ENCODE measurements around the gene XPO6. TPM values are rescaled to one million over a fixed set of nuclear protein-coding genes. Genes with fewer than 3 reads are reported as not detected.

XPO6 gene
- total RNA-seq, 1 experiment from 2014 or later: 112 TPM

DNA sequence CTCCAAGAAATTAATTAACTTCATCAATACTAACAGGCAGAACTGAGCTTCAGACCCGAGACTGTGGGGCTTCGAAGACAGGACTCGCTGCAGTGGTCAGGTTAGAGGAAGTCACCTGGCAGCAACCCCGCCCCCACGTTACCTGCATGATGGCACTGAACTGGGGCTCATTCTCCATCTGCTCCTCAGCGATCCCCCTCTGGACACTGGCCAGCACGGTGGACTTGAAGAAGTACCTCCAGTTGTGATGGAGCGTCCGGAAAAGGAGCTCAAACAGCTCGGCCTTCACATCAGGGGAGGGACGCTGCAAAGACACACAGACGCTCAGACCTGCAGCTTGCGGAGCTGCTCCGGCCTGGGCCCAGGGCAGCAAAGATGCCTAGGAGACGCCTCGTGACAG is 107.4 kb downstream of the XPO6 start:
- TF ChIP-seq, protein P1, sequence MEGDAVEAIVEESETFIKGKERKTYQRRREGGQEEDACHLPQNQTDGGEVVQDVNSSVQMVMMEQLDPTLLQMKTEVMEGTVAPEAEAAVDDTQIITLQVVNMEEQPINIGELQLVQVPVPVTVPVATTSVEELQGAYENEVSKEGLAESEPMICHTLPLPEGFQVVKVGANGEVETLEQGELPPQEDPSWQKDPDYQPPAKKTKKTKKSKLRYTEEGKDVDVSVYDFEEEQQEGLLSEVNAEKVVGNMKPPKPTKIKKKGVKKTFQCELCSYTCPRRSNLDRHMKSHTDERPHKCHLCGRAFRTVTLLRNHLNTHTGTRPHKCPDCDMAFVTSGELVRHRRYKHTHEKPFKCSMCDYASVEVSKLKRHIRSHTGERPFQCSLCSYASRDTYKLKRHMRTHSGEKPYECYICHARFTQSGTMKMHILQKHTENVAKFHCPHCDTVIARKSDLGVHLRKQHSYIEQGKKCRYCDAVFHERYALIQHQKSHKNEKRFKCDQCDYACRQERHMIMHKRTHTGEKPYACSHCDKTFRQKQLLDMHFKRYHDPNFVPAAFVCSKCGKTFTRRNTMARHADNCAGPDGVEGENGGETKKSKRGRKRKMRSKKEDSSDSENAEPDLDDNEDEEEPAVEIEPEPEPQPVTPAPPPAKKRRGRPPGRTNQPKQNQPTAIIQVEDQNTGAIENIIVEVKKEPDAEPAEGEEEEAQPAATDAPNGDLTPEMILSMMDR (IDR thresholded peaks at IDR 0.05; ENCODE audit: insufficient read depth in 1 of 2, low read depth in 1 of 2, low read length in 1 of 2, severe bottlenecking in 1 of 2, unreplicated experiment in 1 of 2): no peak
- intact Hi-C loops (cut with micrococcal nuclease; ENCODE audit: unreplicated experiment): no loop called here
- Mint-ChIP-seq H3K9me3 (ENCODE audit: unreplicated experiment) (no peaks in the 10 kb centered on the region), H3K36me3 (ENCODE audit: insufficient read depth, unreplicated experiment) (peaks cover 52% of the 10 kb centered on the region), H3K4me1 (ENCODE audit: low read depth, unreplicated experiment) (no peaks in the 10 kb centered on the region), H3K27ac (ENCODE audit: unreplicated experiment) (no peak overlapping the region), H3K27me3 (ENCODE audit: insufficient read depth, unreplicated experiment) (no peaks in the 10 kb centered on the region), H3K4me3 (ENCODE audit: unreplicated experiment) (no peak overlapping the region)
- DNase-seq: no peak
- Histone ChIP-seq H3K36me3 (ENCODE audit: control insufficient read depth, insufficient read depth, low read length) (peaks cover 3% of the 10 kb centered on the region), H3K4me1 (no peaks in the 10 kb centered on the region), H3K27me3 (replicated peaks; ENCODE audit: control insufficient read depth, insufficient read depth, low read length) (no peaks in the 10 kb centered on the region), H3K4me3 (ENCODE audit: low read depth, low read length) (no peak overlapping the region), H3K9me3 (no peaks in the 10 kb centered on the region)
- BruUV-seq (replicated peaks): no TSS peak
- ChIA-PET CTCF (no interaction called here), POLR2A (no interaction called here)

DNA sequence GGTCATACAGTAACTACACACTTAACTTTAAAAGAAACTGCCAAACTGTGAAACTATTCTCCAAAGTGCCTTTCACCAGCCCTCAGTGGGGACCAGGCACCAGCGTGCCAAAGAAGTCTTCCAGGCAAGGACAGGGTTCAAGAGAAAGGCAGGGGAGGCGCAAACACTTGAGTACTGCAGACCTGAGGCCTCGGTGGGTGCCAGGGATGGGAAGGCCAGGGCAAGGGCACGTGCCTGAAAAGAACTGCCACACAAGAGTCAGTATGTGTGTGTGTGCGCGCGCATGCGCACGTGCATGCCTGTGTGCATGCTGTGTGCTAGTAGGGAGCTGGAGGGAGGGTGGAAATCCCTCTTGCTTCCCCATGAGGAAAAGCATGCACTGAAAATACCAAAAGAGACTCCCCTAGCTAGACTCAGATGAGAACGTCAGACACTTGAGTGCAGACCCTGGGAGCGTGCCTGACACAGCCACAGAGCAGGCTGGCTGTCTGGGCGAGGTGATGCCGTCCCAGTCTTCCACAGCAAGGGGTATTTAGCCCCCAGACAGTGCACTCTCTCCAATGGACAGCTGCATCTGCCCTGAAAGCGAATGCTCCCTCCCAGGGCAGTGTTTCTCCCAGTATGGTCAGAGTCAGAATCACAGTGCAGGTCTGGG is 108.1 kb downstream of the XPO6 start:
- H3K9me3 Mint-ChIP-seq (ENCODE audit: unreplicated experiment): no peaks in the 10 kb centered on the region
- Histone ChIP-seq H3K9me3 (no peaks in the 10 kb centered on the region), H3K27me3 (replicated peaks; ENCODE audit: control insufficient read depth, insufficient read depth, low read length) (no peaks in the 10 kb centered on the region), H3K36me3 (ENCODE audit: control insufficient read depth, insufficient read depth, low read length) (peaks cover 3% of the 10 kb centered on the region), H3K4me1 (no peaks in the 10 kb centered on the region), H3K4me3 (ENCODE audit: low read depth, low read length) (no peak overlapping the region)
- H3K36me3 Mint-ChIP-seq (ENCODE audit: insufficient read depth, unreplicated experiment): peaks cover 52% of the 10 kb centered on the region
- H3K27me3 Mint-ChIP-seq (ENCODE audit: insufficient read depth, unreplicated experiment): no peaks in the 10 kb centered on the region
- DNase-seq: no peak
- intact Hi-C loops (cut with micrococcal nuclease; ENCODE audit: unreplicated experiment): no loop called here
- BruUV-seq (replicated peaks): no TSS peak
- TF ChIP-seq, protein P1 (IDR thresholded peaks at IDR 0.05; ENCODE audit: insufficient read depth in 1 of 2, low read depth in 1 of 2, low read length in 1 of 2, severe bottlenecking in 1 of 2, unreplicated experiment in 1 of 2): no peak
- POLR2A ChIA-PET: no interaction called here
- CTCF ChIA-PET: no interaction called here
- H3K4me3 Mint-ChIP-seq (ENCODE audit: unreplicated experiment): no peak overlapping the region
- H3K27ac Mint-ChIP-seq (ENCODE audit: unreplicated experiment): no peak overlapping the region
- H3K4me1 Mint-ChIP-seq (ENCODE audit: low read depth, unreplicated experiment): no peaks in the 10 kb centered on the region

DNA sequence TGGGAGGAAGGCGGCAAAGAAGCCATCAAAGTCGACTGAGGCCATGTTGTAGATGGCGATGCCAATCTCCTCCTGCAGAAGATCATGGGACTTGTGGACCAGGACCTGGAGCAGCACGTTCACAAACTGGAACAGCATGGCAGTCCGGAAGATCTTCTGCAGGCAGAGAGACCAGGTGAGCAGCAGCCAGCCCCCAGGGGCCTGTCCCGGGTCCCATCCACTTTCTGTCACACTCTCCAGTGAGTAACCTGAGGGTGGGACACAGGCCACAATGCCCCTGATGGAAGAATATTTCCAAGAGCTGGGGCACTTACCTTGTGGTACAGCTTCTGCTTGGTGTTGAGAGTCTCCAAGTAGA is 110.3 kb downstream of the XPO6 start:
- H3K9me3 ChIP-seq: no peaks in the 10 kb centered on the region
- Mint-ChIP-seq H3K27me3 (ENCODE audit: insufficient read depth, unreplicated experiment) (no peaks in the 10 kb centered on the region), H3K9me3 (ENCODE audit: unreplicated experiment) (no peaks in the 10 kb centered on the region), H3K4me3 (ENCODE audit: unreplicated experiment) (no peak overlapping the region), H3K36me3 (ENCODE audit: insufficient read depth, unreplicated experiment) (peaks cover 55% of the 10 kb centered on the region), H3K27ac (ENCODE audit: unreplicated experiment) (no peak overlapping the region), H3K4me1 (ENCODE audit: low read depth, unreplicated experiment) (no peaks in the 10 kb centered on the region)
- BruUV-seq (replicated peaks): no TSS peak
- intact Hi-C loops (cut with micrococcal nuclease; ENCODE audit: unreplicated experiment): no loop called here
- DNase-seq: no peak
- ChIA-PET CTCF (no interaction called here), POLR2A (no interaction called here)
- no peak overlapping the region for H3K4me3 ChIP-seq (ENCODE audit: low read depth, low read length)
- H3K36me3 ChIP-seq (ENCODE audit: control insufficient read depth, insufficient read depth, low read length): peaks cover 3% of the 10 kb centered on the region
- no peaks in the 10 kb centered on the region for H3K4me1 ChIP-seq
- TF ChIP-seq, protein P1 (IDR thresholded peaks at IDR 0.05; ENCODE audit: insufficient read depth in 1 of 2, low read depth in 1 of 2, low read length in 1 of 2, severe bottlenecking in 1 of 2, unreplicated experiment in 1 of 2): no peak
- no peaks in the 10 kb centered on the region for H3K27me3 ChIP-seq (replicated peaks; ENCODE audit: control insufficient read depth, insufficient read depth, low read length)

Data from Caco-2 (cell line).